HG03039 (cell line): ENCODE data around the gene CLPTM1L.
"Not testable (repeated sequence)": the region's sequence is repeated elsewhere in the genome, so short reads cannot be mapped to it uniquely, and the experiment has no call there.

Experiments
- ATAC-seq: cut with Tn5 transposase; IDR thresholded peaks from one replicate; pipeline ENCODE4 v1.9.1; 2021; ENCODE audit warnings: mild to moderate bottlenecking, moderate library complexity; ENCODE audit not compliant: unreplicated experiment

Gene CLPTM1L

GRCh38 chr5:1381370-1382247, 36.7 kb upstream of the CLPTM1L start:
- ATAC-seq, result no peak

GRCh38 chr5:1380910-1381309, 36.0 kb upstream of the CLPTM1L start:
- ATAC-seq, result no peak

GRCh38 chr5:1380011-1380817, 35.3 kb upstream of the CLPTM1L start:
- ATAC-seq, result peak; percentile 47

- ATAC-seq, result no peak
Measured at GRCh38 chr5:1378866-1379659, 34.2 kb upstream of the CLPTM1L start.

DNA sequence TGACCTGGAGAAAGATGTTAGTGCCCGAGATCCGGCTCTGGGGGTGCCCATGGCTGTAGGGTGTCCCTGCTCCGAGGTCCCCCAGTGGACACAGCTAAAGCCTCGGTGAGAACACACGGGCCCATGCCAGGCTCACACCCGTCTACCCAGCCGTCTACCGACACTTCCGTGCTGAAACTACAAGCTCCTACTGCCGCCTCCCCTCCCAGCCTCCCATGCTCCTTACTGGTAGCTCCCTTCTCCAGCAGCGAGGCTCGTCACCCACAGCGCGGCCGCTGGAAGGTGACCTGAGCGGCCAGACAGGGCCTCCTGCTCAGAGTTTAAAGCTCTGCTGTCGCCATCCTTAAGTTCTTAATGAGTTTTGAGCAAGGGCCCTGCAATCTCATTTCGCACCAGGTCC, 33.2 kb upstream of the CLPTM1L start:
- ATAC-seq, result no peak

DNA sequence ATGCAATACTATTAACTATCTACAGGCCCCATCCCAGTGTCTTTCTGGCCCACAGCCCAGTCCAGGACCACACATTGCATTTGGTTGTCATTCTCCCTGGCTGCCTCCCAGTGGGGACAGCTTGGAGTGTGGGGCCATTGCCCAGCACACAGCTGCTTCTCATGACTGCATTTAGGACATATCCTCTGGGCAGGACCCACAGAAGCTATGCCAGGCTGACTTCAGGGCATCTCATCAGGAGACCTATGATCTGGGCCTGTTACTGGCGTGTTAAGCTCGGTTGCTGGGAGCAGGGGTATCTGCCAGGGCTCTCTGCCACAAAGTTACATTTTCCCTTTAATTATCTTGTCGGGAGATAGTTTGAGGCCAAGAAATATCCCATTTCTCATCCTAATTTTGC, 32.1 kb upstream of the CLPTM1L start:
- ATAC-seq, result no peak

GRCh38 chr5:1375871-1376810, 31.2 kb upstream of the CLPTM1L start:
- ATAC-seq, result no peak

- ATAC-seq, result no peak
Measured at GRCh38 chr5:1374679-1375055, 29.8 kb upstream of the CLPTM1L start.

GRCh38 chr5:1374030-1374678, 29.3 kb upstream of the CLPTM1L start:
- ATAC-seq, result no peak

DNA sequence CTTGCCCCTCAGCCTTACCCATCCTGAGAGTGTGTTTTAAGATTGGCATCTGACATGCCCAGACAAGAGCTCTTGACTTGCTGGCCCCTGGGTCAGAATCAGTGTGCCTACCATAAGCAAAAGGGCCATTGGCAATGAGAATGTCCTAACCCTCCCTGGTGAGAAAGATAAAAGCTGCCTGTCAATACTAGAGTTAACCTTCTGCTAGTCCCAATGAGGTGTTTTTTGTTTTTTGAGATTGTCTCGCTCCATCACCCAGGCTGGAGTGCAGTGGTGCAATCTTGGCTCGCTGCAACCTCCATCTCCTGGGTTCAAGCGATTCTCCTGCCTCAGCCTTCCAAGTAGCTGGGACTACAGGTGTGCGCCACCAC, 27.1 kb upstream of the CLPTM1L start:
- ATAC-seq, result not testable (repeated sequence)

DNA sequence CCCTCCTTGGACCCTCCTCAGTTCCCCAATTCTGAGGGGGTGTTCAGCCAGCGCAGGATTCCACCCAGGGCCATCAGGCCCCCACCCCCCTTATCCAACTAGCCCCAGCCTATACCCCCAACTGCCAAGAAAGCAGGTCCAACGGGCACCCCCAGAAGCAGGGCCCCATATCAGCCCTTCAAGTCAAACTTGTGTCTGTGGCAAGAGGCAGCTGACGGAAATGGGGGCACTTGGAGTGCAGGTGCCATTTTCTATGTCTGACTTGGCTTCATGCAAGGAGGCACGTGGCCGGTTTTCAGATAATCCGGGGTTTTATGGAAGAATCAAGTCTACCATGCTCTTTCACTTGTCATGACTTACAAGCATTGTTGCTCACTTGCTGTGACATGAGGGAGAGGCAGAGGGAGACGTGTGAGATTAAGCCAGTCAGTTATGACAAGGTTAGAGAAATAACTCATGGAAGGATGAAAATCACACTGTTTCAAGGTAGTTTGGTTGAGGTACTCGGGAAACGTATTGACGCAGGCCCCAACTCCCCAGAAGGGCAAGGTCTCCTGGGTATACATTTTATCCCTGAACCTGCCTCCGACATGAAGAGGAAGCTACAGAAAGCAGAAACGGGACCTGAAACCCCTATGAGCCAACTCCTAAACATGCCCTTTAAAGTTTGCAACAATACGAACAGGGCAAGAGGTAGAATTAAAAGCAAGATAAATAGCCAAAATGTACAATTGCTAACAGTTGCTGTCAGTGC, 26.5 kb upstream of the CLPTM1L start:
- no peak for ATAC-seq

GRCh38 chr5:1370006-1370405, 25.1 kb upstream of the CLPTM1L start:
- ATAC-seq, result no peak

DNA sequence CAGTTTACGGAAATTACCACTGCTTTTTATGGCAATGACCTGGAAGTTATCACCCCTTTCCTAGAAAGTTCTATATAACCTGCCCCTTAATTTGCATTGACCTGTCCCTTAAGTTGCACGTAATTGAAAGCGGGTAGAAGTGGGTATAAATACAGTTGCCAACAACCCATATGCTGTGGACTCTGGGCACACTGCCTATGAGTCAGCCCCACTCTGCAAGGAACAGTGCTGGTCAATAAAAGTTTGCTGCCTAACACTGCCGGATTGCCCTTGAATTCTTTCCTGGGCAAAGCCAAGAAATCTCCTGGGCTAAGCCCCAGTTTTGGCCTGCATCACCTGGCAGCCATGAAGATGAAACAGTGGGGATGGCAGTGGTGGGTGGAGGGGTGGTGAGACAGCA, 23.9 kb upstream of the CLPTM1L start:
- no peak for ATAC-seq

DNA sequence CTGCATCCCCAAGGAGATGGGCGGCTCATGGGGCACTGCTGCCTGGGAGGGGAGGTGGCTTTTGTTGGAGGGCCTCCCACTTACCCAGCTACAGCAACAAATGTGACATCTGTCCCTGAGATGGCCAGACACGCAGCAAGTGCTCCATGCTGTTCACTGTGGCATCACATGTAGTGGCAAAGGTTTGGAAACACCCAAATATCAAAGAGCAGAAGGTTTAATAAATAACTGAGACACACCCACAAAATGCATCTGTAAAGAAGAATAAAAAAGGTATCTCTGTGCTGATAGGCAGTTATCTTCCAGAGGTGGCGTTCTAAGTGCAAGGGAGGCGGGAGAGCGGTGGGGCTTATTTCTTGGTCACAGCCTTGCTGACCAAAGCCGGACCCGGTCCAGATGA, 23.3 kb upstream of the CLPTM1L start:
- no peak for ATAC-seq

- no peak for ATAC-seq
Measured at GRCh38 chr5:1367149-1367548, 22.2 kb upstream of the CLPTM1L start.

GRCh38 chr5:1366514-1366913, 21.6 kb upstream of the CLPTM1L start:
- no peak for ATAC-seq

GRCh38 chr5:1364211-1364610, 19.3 kb upstream of the CLPTM1L start:
- no peak for ATAC-seq

DNA sequence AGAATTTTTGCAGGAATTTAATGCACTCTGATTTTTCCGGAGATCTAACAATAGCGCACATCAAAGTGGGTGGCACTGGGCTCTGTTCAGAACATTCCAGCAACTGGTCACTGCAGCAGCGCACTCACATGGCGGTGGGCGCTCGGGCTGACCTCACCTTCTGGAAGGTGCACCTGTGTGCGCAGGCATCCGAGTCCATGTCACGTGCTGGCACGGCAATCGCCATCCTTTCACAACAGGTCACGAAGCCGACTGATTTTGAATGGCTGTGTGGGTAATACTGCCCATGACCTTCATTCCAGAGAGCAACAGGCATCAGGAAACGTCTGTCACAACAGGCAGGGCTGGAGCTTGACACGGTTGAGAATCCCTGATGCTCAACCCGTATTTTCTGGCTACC, 18.7 kb upstream of the CLPTM1L start:
- no peak for ATAC-seq

GRCh38 chr5:1363160-1363559, 18.3 kb upstream of the CLPTM1L start:
- no peak for ATAC-seq
